GM19463 (cell line): Measurements from ENCODE around the gene BCAS3.
"Not testable (repeated sequence)": the region's sequence is repeated elsewhere in the genome, so short reads cannot be mapped to it uniquely, and the experiment has no call there.

Experiments used
- ATAC-seq: cut with Tn5 transposase; IDR thresholded peaks from one replicate; pipeline ENCODE4 v1.9.1; 2021; ENCODE audit warnings: mild to moderate bottlenecking, moderate library complexity; ENCODE audit not compliant: unreplicated experiment

The BCAS3 gene

DNA sequence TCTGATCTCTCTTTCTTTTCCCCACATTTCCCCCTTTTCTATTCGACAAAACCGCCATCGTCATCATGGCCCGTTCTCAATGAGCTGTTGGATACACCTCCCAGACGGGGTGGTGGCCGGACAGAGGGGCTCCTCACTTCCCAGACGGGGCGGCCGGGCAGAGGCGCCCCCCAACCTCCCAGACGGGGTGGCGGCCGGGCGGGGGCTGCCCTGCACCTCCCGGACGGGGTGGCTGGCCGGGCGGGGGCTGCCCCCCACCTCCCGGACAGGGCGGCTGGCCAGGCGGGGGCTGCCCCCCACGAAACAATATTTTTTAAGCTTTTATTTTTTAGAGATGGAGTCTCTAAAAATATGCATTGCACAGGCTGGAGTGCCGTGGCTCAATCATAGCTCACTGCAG, 299.2 kb downstream of the BCAS3 start:
- ATAC-seq: not testable (repeated sequence)

GRCh38 chr17:60989379-60989778, 311.7 kb downstream of the BCAS3 start:
- ATAC-seq: no peak

GRCh38 chr17:60989846-60990245, 312.2 kb downstream of the BCAS3 start:
- ATAC-seq: no peak

DNA sequence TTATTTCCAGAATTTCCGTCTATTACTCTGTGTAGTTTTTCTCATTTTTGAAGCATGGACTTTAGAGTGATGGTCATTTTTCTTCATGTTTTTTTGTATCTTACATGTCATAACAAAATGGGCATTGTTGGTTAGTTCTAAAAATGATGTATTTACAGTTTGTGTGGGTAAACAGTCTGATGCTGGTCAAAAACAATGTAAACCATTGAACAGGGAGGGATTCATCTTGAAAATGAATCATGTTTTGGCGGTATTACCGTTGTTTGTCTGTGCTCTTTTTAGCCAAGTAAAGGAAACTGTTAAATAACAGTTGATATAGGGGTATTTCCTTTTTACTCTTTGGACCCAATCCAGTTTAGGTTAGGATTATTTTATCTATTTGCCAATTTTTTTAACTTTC, 315.8 kb downstream of the BCAS3 start:
- ATAC-seq: no peak

DNA sequence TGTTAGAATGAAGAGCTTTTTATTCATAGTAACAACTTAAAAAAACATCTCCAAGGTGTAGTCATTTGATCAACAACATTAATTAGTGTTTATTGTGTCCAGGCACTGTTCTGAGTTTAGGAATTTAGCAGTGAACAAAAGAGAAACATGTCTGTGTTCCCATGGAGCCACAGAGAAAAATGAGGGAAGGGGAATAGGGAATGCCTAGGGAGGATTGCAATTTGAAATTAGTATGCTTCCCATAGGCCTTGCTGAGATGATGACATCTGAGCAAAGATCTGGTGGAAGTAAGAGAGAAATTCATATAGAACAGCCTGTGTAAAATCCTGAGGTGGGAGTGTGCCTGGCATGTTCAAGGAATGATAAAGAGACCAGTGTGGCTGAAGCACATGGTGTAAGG, 318.0 kb downstream of the BCAS3 start:
- no peak for ATAC-seq

- ATAC-seq: no peak
Measured at GRCh38 chr17:61000911-61001310, 323.3 kb downstream of the BCAS3 start.

DNA sequence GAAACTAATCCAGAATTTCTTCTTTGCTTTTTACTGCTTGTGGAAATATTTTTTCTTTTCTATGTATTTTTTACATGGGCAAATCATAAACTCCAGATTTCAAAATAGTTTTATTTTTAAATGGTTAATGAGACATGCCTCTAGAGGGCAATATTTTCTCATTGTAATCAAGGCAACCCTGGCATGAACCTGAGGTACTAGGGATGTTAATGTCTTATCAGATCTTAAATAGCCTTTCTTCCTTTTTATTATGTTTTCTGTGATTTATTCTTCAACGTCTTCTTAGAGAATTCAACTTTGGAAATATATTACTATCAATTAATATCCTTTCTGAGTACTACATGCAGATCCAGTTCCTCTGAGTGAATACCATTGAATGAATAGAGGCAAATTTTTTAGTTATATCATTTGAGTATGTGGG, 324.7 kb downstream of the BCAS3 start:
- no peak for ATAC-seq

- no peak for ATAC-seq
Measured at GRCh38 chr17:61005358-61005757, 327.7 kb downstream of the BCAS3 start.

DNA sequence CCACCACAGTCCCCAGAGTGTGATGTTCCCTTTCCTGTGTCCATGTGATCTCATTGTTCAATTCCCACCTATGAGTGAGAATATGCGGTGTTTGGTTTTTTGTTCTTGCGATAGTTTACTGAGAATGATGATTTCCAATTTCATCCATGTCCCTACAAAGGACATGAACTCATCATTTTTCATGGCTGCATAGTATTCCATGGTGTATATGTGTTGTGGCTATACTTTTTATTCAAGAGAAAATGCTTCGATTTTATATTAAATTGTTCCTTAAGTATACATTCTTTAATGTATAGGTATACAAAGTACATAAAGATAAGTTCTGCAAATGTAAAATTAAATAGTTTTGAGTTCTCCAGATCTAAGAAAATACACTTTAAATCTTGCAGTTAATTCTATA, 328.3 kb downstream of the BCAS3 start:
- ATAC-seq: not testable (repeated sequence)

GRCh38 chr17:61007980-61008379, 330.3 kb downstream of the BCAS3 start:
- no peak for ATAC-seq

DNA sequence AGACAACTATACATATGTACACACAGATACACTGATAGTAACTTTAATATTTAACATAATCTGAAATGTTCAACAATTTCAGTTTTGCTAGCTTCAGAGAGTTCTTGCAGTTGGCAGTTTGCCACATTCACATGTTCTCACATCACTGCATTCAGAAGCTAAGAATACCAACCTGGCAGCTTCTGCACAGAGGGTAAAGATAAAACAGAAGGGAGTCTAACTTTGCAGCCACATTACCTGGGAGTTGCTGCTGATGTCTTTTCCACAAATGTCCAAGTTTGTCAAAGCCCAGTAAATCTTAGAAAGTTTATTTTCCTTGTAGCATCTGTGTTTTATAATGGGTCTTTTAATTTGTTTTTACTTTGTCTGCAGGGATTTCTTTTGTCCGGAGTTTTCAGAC, 332.0 kb downstream of the BCAS3 start:
- ATAC-seq: no peak

DNA sequence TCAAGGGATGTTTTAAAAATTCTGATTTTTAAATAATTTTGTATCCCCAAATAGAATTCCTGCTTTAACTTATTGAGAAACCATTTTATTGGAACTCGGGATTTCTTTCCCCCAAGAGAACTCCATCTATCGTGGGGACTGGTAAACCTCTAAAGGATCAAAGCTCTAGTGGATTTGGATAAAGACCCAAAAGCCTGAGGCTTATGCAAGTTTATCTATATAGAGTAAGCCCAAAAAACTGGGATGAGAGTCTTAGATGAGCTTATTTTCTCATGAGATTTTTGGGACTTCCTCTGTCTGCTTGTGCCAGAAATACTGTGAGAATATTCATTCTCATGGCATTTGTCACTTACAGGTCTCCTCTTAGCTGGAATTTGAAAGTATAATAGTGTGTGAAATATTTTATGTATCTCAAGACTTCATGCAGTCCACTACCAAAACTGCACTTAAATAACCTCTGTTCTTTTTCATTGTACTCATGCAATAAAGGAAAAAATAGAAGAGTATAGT, 333.1 kb downstream of the BCAS3 start:
- ATAC-seq: no peak

DNA sequence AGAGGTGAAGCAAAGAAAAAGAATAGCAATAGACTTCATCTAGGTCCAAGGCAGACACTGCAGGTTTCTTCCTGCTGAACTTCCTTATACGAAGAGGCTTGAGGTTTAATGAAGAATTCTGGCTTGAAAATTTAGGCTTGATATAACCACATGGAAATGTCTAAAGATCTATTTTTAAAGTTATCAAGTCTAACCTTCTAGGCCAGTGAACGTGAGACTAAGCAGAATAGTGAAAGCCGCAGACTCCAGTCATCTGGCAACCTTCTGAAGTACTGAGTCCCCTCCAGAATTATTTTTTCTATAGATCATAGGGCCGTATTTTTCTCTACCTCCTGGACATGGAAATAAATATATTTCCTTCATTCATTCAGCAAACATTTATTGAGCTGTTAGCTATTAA, 333.6 kb downstream of the BCAS3 start:
- no peak for ATAC-seq

- no peak for ATAC-seq
Measured at GRCh38 chr17:61015966-61016365, 338.3 kb downstream of the BCAS3 start.

- ATAC-seq: no peak
Measured at GRCh38 chr17:61017317-61018006, 339.8 kb downstream of the BCAS3 start.

DNA sequence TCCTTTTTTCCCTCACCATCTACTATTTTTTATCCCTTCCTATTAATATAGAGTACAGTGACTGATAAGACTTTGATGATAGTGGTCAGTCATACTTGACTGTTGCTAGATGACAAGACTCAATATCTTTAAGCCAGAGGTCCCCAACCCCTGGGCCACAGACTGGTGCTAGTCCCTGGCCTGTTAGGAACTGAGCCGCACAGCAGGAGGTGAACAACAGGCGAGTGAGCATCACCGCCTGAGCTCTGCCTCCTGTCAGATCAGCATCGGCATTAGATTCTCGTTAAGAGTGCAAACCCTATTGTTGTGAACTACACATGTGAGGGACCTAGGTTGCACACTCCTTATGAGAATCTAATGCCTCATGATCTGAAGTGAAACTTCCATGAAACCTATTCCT, 341.3 kb downstream of the BCAS3 start:
- ATAC-seq: no peak

GRCh38 chr17:61023996-61024395, 346.3 kb downstream of the BCAS3 start:
- no peak for ATAC-seq

DNA sequence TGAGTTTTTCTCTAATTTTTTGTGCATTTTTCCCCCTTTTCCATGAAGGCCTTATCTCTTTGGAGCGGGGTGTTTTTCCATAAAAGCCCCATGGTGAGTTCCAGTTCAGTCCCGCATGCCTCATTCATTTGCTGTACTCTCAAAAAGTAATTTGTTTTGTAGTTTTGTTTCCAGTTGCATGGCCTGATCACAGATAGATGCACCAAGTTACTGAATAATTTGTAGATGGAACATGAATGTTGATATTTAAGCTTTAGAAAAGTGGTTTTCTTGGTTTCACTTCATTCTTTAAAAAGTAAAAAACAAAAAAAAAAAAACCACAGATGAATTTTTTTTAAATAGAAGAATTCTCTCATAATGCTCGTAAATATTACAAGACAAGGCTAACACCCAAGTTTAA, 349.2 kb downstream of the BCAS3 start:
- ATAC-seq: no peak

GRCh38 chr17:61029181-61029580, 351.5 kb downstream of the BCAS3 start:
- ATAC-seq: no peak

GRCh38 chr17:61040666-61041065, 363.0 kb downstream of the BCAS3 start:
- no peak for ATAC-seq

DNA sequence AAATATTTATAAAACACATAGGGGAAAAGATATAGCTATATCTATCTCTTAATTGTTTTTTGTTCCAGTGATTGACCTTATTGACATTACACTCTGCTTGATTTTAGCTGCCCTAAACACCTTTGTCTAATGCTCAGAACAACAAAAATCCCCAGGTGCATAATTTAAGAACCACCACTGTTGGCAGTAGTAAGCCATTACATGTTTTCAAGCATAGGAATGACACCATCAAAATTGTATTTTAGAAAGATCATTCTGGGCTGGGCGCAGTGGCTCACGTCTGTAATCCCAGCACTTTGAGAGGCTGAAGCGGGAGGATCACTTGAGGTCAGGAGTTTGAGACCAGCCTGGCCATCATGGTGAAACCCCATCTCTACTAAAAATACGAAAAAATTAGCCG, 364.7 kb downstream of the BCAS3 start:
- ATAC-seq: not testable (repeated sequence)

GRCh38 chr17:61047515-61047914, 369.9 kb downstream of the BCAS3 start:
- ATAC-seq: no peak
